Uterine smooth muscle cell (primary cell): ENCODE results near the gene SAG. TPM values are rescaled to one million over a fixed set of nuclear protein-coding genes. Genes with fewer than 3 reads are reported as not detected.

ENCODE experiments used
- total RNA-seq: library from RNA; depleted of rRNA; stranded (reverse); fragments of >200 nt; gene quantifications from 2 replicates; pipeline ENCODE4 v1.2.3, GENCODE V29; 2014

Gene SAG
- not detected in 2 replicates for total RNA-seq

GRCh38 chr2:233307565-233307964, at the start of gene SAG:
SAG (plus strand) TSS chr2:233307816; CDS start chr2:233309190, 1,374 bp downstream.

GRCh38 chr2:233353769-233354499, 46.3 kb downstream of the SAG start, which contains the start of gene DGKD:
DGKD (plus strand) TSS chr2:233354494; CDS start chr2:233354519, 25 bp downstream.

Other genes with a start within 250 kb of the SAG start
- 0.11 and 1.6 TPM in 2 replicates for gene INPP5D, start 247.5 kb upstream of the SAG start, total RNA-seq
- 33.6 and 53.6 TPM in 2 replicates for gene ATG16L1, start 56.1 kb upstream of the SAG start, total RNA-seq
- 10.2 and 10.7 TPM in 2 replicates for gene DGKD, start 46.7 kb downstream of the SAG start, total RNA-seq